Vagina (tissue), 2 donors: ENCODE data around the gene CPVL.

Source experiments
- POLR2A ChIP-seq, 2 donors: fragments of 450-650 bp; IDR thresholded peaks; one replicate each; pipeline ENCODE4 v1.6.1; 2017; ENCODE audit warnings: antibody characterized with exemption in 2 of 2, mild to moderate bottlenecking in 2 of 2, moderate library complexity in 2 of 2
- TF ChIP-seq, protein P1 (sequence below), 3 experiments: fragments of 450-650 bp in 2 of 3; fragments of 200-600 bp in 1 of 3; sonication (generic) in 1 of 3; IDR thresholded peaks; one replicate each; pipeline ENCODE4 v1.5.1; 2017 to 2019; ENCODE audit warnings: antibody characterized with exemption in 3 of 3, mild to moderate bottlenecking in 2 of 3, moderate library complexity in 2 of 3

DNA sequence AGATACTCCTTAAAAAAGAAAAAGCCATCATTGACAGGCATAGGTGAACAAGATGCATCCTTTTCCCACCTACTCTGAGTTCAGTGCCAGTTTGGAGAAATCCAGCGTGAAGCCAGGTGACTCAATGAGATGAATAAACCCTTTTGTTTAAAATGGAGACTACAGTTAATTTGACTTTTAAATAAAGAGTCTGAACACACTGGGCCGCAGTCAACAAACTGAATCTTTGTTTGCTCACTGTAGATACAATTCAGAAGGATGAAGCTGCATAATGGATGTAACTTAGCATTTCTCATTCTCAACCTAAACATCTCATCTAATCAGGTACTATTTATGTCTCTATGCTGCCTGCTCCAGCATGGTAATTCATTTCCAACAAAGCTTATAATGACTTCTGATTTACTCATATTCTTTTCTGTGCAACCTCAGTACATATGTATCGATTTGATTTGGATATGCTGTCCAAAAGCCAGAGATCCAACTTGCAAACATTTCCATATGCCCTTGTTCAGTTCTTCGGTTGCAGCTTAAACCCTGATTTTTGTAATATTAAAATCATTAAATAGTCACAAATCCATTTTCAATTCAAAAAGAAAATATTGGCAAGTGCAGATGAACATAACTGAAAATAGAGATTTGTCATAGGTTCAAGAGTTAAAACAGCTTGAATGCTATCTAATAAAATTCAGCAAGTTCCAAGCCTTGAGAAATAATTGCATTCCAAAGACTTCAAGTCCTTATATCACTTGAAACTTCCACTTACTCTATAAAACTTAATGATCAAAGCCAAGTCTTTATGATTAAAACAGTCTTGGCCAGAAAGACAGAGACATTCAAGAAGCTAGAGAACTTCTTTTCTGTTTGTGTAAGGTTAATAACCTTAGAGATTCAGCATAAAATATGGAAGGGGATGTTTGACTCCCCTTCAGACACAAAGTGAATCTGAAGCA, 67.8 kb downstream of the CPVL start:
- TF ChIP-seq, protein P1, sequence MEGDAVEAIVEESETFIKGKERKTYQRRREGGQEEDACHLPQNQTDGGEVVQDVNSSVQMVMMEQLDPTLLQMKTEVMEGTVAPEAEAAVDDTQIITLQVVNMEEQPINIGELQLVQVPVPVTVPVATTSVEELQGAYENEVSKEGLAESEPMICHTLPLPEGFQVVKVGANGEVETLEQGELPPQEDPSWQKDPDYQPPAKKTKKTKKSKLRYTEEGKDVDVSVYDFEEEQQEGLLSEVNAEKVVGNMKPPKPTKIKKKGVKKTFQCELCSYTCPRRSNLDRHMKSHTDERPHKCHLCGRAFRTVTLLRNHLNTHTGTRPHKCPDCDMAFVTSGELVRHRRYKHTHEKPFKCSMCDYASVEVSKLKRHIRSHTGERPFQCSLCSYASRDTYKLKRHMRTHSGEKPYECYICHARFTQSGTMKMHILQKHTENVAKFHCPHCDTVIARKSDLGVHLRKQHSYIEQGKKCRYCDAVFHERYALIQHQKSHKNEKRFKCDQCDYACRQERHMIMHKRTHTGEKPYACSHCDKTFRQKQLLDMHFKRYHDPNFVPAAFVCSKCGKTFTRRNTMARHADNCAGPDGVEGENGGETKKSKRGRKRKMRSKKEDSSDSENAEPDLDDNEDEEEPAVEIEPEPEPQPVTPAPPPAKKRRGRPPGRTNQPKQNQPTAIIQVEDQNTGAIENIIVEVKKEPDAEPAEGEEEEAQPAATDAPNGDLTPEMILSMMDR (IDR thresholded peaks at IDR 0.05) = no peak
- no peak for TF ChIP-seq POLR2A (IDR thresholded peaks at IDR 0.05)
